MCF 10A (cell line): Measurements from ENCODE around the gene NRBP1. TPM values are rescaled to one million over a fixed set of nuclear protein-coding genes. Genes with fewer than 3 reads are reported as not detected.

ENCODE experiments used
- BruUV-seq: library from RNA; stranded (reverse); fragments of 400-500 nt; replicated peaks from 2 replicates; lab custom pipeline; 2021; lab: Mats Ljungman, UMichigan
- CTCF ChIA-PET: fragments of 300-600 bp; sonication (Branson Sonifier 250); formaldehyde crosslinking; extraction: SDS; loops from one replicate; lab custom pipeline; 2021; ENCODE audit warnings: antibody characterized with exemption, inconsistent platforms; lab: Yijun Ruan, JAX
- POLR2A ChIA-PET: fragments of 300-600, 350-650 bp; sonication (Branson Sonifier 250); formaldehyde crosslinking; extraction: SDS; loops from one replicate; lab custom pipeline; 2020; ENCODE audit warnings: antibody characterized with exemption, inconsistent platforms; lab: Yijun Ruan, JAX
- DNase-seq: peaks from one replicate; pipeline ENCODE4 v3.0.0-alpha.2; 2018; ENCODE audit not compliant: unreplicated experiment
- H3K27ac Mint-ChIP-seq: one replicate; pipeline ENCODE4 v1.8.0; 2022; ENCODE audit warnings: mild to moderate bottlenecking, low read depth, mixed read lengths; ENCODE audit not compliant: unreplicated experiment
- H3K27me3 Mint-ChIP-seq: one replicate; pipeline ENCODE4 v1.8.0; 2022; ENCODE audit warnings: mixed read lengths; ENCODE audit not compliant: insufficient read depth, unreplicated experiment
- H3K36me3 Mint-ChIP-seq: one replicate; pipeline ENCODE4 v1.8.0; 2022; ENCODE audit warnings: mild to moderate bottlenecking, moderate library complexity, mixed read lengths; ENCODE audit not compliant: insufficient read depth, unreplicated experiment
- H3K4me1 Mint-ChIP-seq: one replicate; pipeline ENCODE4 v1.8.0; 2022; ENCODE audit warnings: mixed read lengths; ENCODE audit not compliant: insufficient read depth, unreplicated experiment
- H3K4me3 Mint-ChIP-seq: one replicate; pipeline ENCODE4 v1.8.0; 2022; ENCODE audit warnings: mild to moderate bottlenecking, moderate library complexity, mixed read lengths; ENCODE audit not compliant: unreplicated experiment
- H3K9me3 Mint-ChIP-seq: one replicate; pipeline ENCODE4 v1.8.0; 2022; ENCODE audit warnings: mixed read lengths; ENCODE audit not compliant: unreplicated experiment
- intact Hi-C: fragments of 100-400 bp; cut with micrococcal nuclease; formaldehyde crosslinking; loops from 2 replicates; pipeline ENCODE4 v1.14.1; 2022
- total RNA-seq: library from RNA; stranded (reverse); gene quantifications from 2 replicates; pipeline ENCODE4 v1.2.3, GENCODE V29; 2022
- TF ChIP-seq, protein P1 (sequence below): fragments of 200-600 bp; IDR thresholded peaks from one replicate; pipeline ENCODE4 v1.8.0; 2022; ENCODE audit warnings: antibody characterized with exemption, mild to moderate bottlenecking; ENCODE audit not compliant: unreplicated experiment

Gene NRBP1
- total RNA-seq, 1 experiment from 2014 or later = 79.5 TPM

DNA sequence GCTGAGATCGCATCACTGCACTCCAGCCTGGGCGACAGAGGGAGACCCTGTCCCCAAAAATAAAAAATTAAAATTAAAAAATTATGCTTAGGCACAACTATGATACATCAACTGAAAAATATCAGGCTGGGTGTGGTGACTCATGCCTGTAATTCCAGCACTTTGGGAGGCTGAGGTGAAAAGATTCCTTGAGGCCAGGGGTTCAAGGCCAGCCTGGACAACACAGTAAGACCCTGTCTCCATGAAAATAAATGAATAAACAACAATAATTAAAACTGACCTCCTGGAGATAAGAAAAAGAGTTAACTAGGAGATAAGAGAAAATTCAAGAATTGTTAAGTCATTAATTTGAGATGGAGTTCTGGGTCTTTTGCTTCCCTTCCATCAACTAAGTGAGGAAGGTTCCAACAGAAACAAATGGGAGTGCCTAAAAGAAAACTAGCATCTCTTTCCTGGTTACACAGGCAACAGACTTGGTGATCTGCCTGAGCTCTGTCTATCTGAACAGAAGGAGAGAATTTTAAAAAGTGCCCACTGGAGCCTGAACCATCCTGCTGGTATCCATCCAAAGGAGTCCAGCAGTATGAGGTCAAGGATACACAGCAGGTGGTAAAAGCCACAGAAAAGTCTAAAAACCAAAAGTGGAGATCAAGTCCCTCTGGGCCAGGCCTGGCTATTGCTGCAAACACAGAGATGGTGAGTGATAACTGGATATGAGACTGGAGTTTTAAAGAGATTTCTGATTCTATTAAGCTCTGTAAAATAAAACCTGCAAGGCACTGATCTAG, 27.9 kb upstream of the NRBP1 start:
- Mint-ChIP-seq H3K4me1 (peaks cover 9% of the 10 kb centered on the region), H3K4me3 (no peak overlapping the region), H3K36me3 (peaks cover 10% of the 10 kb centered on the region), H3K27me3 (no peaks in the 10 kb centered on the region), H3K27ac (no peak overlapping the region), H3K9me3 (no peaks in the 10 kb centered on the region)
- no peak for DNase-seq
- TF ChIP-seq, protein P1, sequence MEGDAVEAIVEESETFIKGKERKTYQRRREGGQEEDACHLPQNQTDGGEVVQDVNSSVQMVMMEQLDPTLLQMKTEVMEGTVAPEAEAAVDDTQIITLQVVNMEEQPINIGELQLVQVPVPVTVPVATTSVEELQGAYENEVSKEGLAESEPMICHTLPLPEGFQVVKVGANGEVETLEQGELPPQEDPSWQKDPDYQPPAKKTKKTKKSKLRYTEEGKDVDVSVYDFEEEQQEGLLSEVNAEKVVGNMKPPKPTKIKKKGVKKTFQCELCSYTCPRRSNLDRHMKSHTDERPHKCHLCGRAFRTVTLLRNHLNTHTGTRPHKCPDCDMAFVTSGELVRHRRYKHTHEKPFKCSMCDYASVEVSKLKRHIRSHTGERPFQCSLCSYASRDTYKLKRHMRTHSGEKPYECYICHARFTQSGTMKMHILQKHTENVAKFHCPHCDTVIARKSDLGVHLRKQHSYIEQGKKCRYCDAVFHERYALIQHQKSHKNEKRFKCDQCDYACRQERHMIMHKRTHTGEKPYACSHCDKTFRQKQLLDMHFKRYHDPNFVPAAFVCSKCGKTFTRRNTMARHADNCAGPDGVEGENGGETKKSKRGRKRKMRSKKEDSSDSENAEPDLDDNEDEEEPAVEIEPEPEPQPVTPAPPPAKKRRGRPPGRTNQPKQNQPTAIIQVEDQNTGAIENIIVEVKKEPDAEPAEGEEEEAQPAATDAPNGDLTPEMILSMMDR = no peak
- intact Hi-C loops = loop anchor here (10.0 kb wide), 1 partner anchor 224 kb away; the partner anchor contains the start of genes CCDC121 and GPN1
- POLR2A ChIA-PET = interaction anchor here (0.6 to 2.6 kb wide), 5 partner anchors 9 to 91 kb away, joined by 3 to 14 read pairs (median 5); partner anchors contain the start of genes NRBP1, PPM1G and ZNF513
- CTCF ChIA-PET = no interaction called here
- BruUV-seq = no TSS peak

DNA sequence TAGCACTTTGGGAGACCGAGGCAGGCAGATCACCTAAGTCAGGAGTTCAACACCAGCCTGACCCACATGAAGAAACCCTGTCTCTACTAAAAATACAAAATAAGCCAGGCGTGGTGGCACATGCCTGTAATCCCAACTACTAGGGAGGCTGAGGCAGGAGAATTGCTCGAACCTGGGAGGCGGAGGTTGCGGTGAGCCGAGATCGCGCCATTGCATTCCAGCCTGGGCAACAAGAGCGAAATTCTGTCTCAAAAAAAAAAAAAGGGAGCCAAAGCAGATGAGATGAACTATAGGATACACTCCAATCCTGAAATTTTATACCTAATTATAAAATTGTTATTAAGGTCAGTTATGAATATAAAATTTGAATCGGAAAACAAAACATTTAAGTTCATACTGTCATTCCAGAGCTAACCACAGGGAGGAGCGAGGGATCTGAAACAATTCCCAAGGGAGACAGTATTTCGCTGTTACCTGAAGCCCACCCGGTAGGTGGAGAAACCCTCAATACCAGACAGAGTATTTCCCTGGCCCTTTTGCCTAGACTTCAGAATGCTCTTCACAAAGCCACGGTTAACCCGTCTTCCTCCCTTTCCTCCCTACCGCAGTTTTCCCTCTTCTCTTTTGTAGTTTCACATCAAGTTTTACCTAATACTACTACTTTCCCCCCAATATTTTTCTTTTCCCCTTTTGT, 20.5 kb upstream of the NRBP1 start:
- H3K36me3 Mint-ChIP-seq = peaks cover 21% of the 10 kb centered on the region
- no peaks in the 10 kb centered on the region for H3K27me3 Mint-ChIP-seq
- H3K4me3 Mint-ChIP-seq = peak overlapping the region; percentile 77
- no peaks in the 10 kb centered on the region for H3K9me3 Mint-ChIP-seq
- intact Hi-C loops = loop anchor here (1.0 to 10.0 kb wide), 3 partner anchors 81 to 274 kb away; partner anchors contain the start of genes CCDC121, GPN1 and IFT172
- ChIA-PET CTCF (interaction anchor here (0.6 to 3.8 kb wide), 13 partner anchors 16 to 1356 kb away, joined by 3 to 29 read pairs (median 4); partner anchors contain the start of gene NRBP1), POLR2A (interaction anchor here (0.5 to 6.2 kb wide), 11 partner anchors 9 to 275 kb away, joined by 3 to 205 read pairs (median 22); partner anchors contain the start of genes CCDC121, EIF2B4, GPN1 and NRBP1)
- peaks cover 15% of the 10 kb centered on the region for H3K4me1 Mint-ChIP-seq
- BruUV-seq = no TSS peak
- TF ChIP-seq, protein P1 = peak; percentile 66
- peak; percentile 65 for DNase-seq
- peak overlapping the region; percentile 1 for H3K27ac Mint-ChIP-seq

DNA sequence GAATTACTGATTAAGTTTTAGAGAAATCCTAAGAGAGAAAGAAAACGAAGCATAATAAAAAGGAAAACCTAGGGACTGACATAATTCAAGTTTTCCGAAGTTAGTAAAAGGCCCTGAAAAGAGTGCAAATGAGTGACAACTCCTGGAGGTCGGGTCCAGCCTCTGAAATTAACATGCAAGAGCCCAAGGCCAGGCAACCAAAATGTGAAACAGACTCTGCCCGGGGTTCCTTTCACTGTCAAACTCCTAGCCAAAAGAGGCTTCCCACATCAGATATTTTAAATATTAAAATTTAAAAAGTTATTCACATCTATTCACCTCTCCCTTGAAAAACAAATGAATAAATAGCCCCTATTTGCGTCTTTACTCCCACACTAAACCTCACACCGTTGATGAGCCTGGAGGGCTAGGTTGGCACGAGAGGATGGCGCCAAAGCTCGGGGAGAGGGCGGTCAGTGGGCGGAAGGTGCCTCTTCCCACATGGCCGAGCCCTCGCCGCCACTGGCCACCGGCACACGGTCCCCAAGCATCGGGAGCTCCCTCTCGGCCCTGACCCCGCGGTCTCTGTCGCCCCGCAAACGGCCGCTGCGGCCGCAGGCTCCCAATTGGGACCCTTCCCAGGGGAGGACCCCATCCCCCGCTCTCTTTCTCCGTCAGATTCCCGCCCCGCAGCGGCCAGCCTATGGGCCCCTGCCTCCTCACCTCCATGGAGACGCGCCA, 19.7 kb upstream of the NRBP1 start:
- peaks cover 21% of the 10 kb centered on the region for H3K36me3 Mint-ChIP-seq
- POLR2A ChIA-PET = interaction anchor here (0.6 to 6.2 kb wide), 29 partner anchors 9 to 857 kb away, joined by 3 to 205 read pairs (median 6); partner anchors contain the start of genes CCDC121, EIF2B4, GPN1 and GTF3C2
- intact Hi-C loops = loop anchor here (1.0 to 10.0 kb wide), 4 partner anchors 20 to 274 kb away; partner anchors contain the start of genes CCDC121, GPN1, IFT172 and NRBP1
- peak overlapping the region; percentile 77 for H3K4me3 Mint-ChIP-seq
- H3K27ac Mint-ChIP-seq = peak overlapping the region; percentile 78
- TSS peak; percentile 66 for BruUV-seq
- H3K4me1 Mint-ChIP-seq = peaks cover 15% of the 10 kb centered on the region
- peak; percentile 28 for DNase-seq
- TF ChIP-seq, protein P1 = no peak
- CTCF ChIA-PET = interaction anchor here (2.1 to 3.8 kb wide), 3 partner anchors 21 to 274 kb away, joined by 18 to 29 read pairs (median 22); partner anchors contain the start of gene NRBP1
- H3K27me3 Mint-ChIP-seq = no peaks in the 10 kb centered on the region
- no peaks in the 10 kb centered on the region for H3K9me3 Mint-ChIP-seq
